Endothelial cell of umbilical vein (primary cell): ENCODE results near the gene RET. TPM values are rescaled to one million over a fixed set of nuclear protein-coding genes. Genes with fewer than 3 reads are reported as not detected.

Experiments
- BruUV-seq: library from RNA; stranded (reverse); fragments of 400-500 nt; replicated peaks from 2 replicates; lab custom pipeline; 2021; lab: Mats Ljungman, UMichigan
- CTCF ChIA-PET: fragments of 300-600, 350-600 bp; sonication (Branson Sonifier 250); formaldehyde crosslinking; loops from one replicate; lab custom pipeline; 2021; ENCODE audit warnings: antibody characterized with exemption, inconsistent platforms; lab: Charles Lee
- POLR2A ChIA-PET: fragments of 300-600, 350-600 bp; sonication (Branson Sonifier 250); formaldehyde crosslinking; loops from one replicate; lab custom pipeline; 2021; ENCODE audit warnings: antibody characterized with exemption, inconsistent platforms; lab: Charles Lee
- DNase-seq: peaks from one replicate; pipeline ENCODE4 v3.0.0-alpha.2; 2011; ENCODE audit warnings: low read depth, low spot score
- FAIRE-seq: peaks from 2 replicates; lab custom pipeline; 2011; peaks lifted over from hg19 to GRCh38; lab: Jason Lieb, UNC
- H2AFZ ChIP-seq: 2 replicates; pipeline ENCODE4 v1.6.0; 2012; ENCODE audit warnings: low read depth, low read length, control low read depth, inconsistent platforms
- H3K27ac ChIP-seq: 2 replicates; pipeline ENCODE4 v1.5.1; 2011; ENCODE audit warnings: low read depth, mild to moderate bottlenecking, control low read depth, low read length, moderate library complexity; ENCODE audit not compliant: insufficient read depth
- H3K27me3 ChIP-seq, 2 experiments: 2 replicates each; pipeline versions ENCODE4 v1.6.0 to v1.6.1; 2011; ENCODE audit warnings: low read length in 2 of 2, mixed read lengths in 1 of 2; ENCODE audit not compliant: control insufficient read depth in 2 of 2, insufficient read depth in 2 of 2
- H3K36me3 ChIP-seq, 2 experiments: 2 replicates in 1 of 2; 3 replicates in 1 of 2; pipeline ENCODE4 v1.5.1; 2011; ENCODE audit warnings: low read length in 2 of 2, mild to moderate bottlenecking in 1 of 2, moderate library complexity in 1 of 2; ENCODE audit not compliant: control insufficient read depth in 2 of 2, insufficient read depth in 2 of 2; ENCODE audit errors: extremely low read depth in 1 of 2
- H3K4me1 ChIP-seq: 3 replicates; pipeline ENCODE4 v1.5.1; 2011; ENCODE audit warnings: mild to moderate bottlenecking, low read length; ENCODE audit not compliant: control insufficient read depth, insufficient read depth; ENCODE audit errors: extremely low read depth
- H3K4me2 ChIP-seq: 2 replicates; pipeline ENCODE4 v1.6.1; 2011; ENCODE audit warnings: low read length, control low read depth, mixed read lengths; ENCODE audit not compliant: insufficient read depth
- H3K4me3 ChIP-seq, 3 experiments: fragments of 200-600 bp in 1 of 3; sonication (generic), shearing (Covaris generic) in 1 of 3; replicated peaks in 1 of 3; 2 replicates each; pipeline ENCODE4 v1.5.1; 2011 to 2016; ENCODE audit warnings: control low read depth in 3 of 3, low read length in 3 of 3, mild to moderate bottlenecking in 2 of 3, inconsistent platforms in 1 of 3, low read depth in 1 of 3, moderate library complexity in 1 of 3; ENCODE audit not compliant: insufficient read depth in 1 of 3
- H3K79me2 ChIP-seq: 2 replicates; pipeline ENCODE4 v1.6.0; 2012; ENCODE audit warnings: low read length, inconsistent platforms; ENCODE audit not compliant: control insufficient read depth, insufficient read depth
- H3K9ac ChIP-seq: replicated peaks from 2 replicates; pipeline ENCODE3; 2011; ENCODE audit warnings: low read length, control low read depth; ENCODE audit not compliant: insufficient read depth; ENCODE audit errors: extremely low read depth
- H3K9me1 ChIP-seq: replicated peaks from 3 replicates; pipeline ENCODE4 v1.6.0; 2011; ENCODE audit warnings: mild to moderate bottlenecking, low read length; ENCODE audit not compliant: control insufficient read depth, insufficient read depth; ENCODE audit errors: extremely low read depth
- H3K9me3 ChIP-seq: replicated peaks from 2 replicates; pipeline ENCODE4 v1.5.1; 2012; ENCODE audit warnings: low read length, inconsistent platforms; ENCODE audit not compliant: control insufficient read depth, insufficient read depth
- H4K20me1 ChIP-seq: replicated peaks from 2 replicates; pipeline ENCODE3; 2011; ENCODE audit warnings: mild to moderate bottlenecking, low read length; ENCODE audit not compliant: control insufficient read depth, insufficient read depth; ENCODE audit errors: extremely low read depth
- CTCF ChIP-seq, 2 donors: IDR thresholded peaks; 1 replicate in 1 of 2; 2 replicates in 1 of 2; pipeline ENCODE4 v1.5.1; 2011; ENCODE audit warnings: low read length in 2 of 2, mild to moderate bottlenecking in 2 of 2, moderate library complexity in 2 of 2, control low read depth in 1 of 2, inconsistent platforms in 1 of 2, low read depth in 1 of 2; ENCODE audit not compliant: insufficient read depth in 1 of 2; ENCODE audit errors: extremely low read depth in 1 of 2
- EZH2 ChIP-seq: IDR thresholded peaks from 2 replicates; pipeline ENCODE4 v1.6.1; 2012; ENCODE audit warnings: borderline replicate concordance, low read depth, mild to moderate bottlenecking, moderate library complexity, low read length, inconsistent platforms; ENCODE audit not compliant: severe bottlenecking
- FOS ChIP-seq: IDR thresholded peaks from 2 replicates; pipeline ENCODE4 v1.6.1; 2011; ENCODE audit warnings: mild to moderate bottlenecking, low read length, moderate library complexity, borderline replicate concordance; ENCODE audit not compliant: insufficient read depth
- GATA2 ChIP-seq: IDR thresholded peaks from 2 replicates; pipeline ENCODE4 v1.7.0; 2011; ENCODE audit warnings: low read depth, mild to moderate bottlenecking, moderate library complexity, mixed read lengths, low read length; ENCODE audit not compliant: insufficient read length, insufficient read depth
- JUN ChIP-seq: IDR thresholded peaks from 2 replicates; pipeline ENCODE4 v1.6.1; 2011; ENCODE audit warnings: borderline replicate concordance, low read depth; ENCODE audit not compliant: insufficient read length, insufficient read depth
- MAX ChIP-seq: IDR thresholded peaks from 2 replicates; pipeline ENCODE4 v1.6.1; 2011; ENCODE audit not compliant: insufficient read depth, insufficient read length
- MYC ChIP-seq: IDR thresholded peaks from one replicate; pipeline ENCODE4 v1.6.1; 2011; ENCODE audit warnings: mild to moderate bottlenecking, low read depth, low read length
- POLR2A ChIP-seq: IDR thresholded peaks from 2 replicates; pipeline ENCODE4 v1.6.1; 2012; ENCODE audit warnings: low read depth, mild to moderate bottlenecking, control low read depth, low read length
- POLR2AphosphoS5 ChIP-seq: IDR thresholded peaks from 2 replicates; pipeline ENCODE4 v1.6.1; 2012; ENCODE audit warnings: low read depth, mild to moderate bottlenecking, control low read depth, low read length, moderate library complexity; ENCODE audit not compliant: insufficient read depth
- dilution Hi-C: fragments of 300-500 bp; cut with MboI; formaldehyde crosslinking; loops from one replicate; pipeline ENCODE4 v1.15.0; 2019; ENCODE audit warnings: low sequenced_read_pairs; ENCODE audit not compliant: extremely low pct_ligation_motif_present
- intact Hi-C: fragments of 100-400 bp; cut with micrococcal nuclease; formaldehyde crosslinking; loops from one replicate; pipeline ENCODE4 v1.10.0; 2022
- polyA plus RNA-seq, 4 experiments: library from polyadenylated mRNA; depleted of rRNA in 3 of 4; stranded (reverse) in 3 of 4; unstranded in 1 of 4; fragments of >200 nt; gene quantifications; 2 replicates each; pipeline versions ENCODE4 v1.2.1 to v1.2.3, GENCODE V29; 2011 to 2012; ENCODE audit warnings: missing spikeins in 1 of 4
- total RNA-seq: library from RNA; stranded (reverse); gene quantifications from 2 replicates; pipeline ENCODE4 v1.2.3, GENCODE V29; 2021

The RET gene
- total and polyA plus RNA-seq, 2 donors (not counting 3 experiments of a cell fraction or from before 2014, with no cell fraction given): 0.04 to 0.22 TPM

- Histone ChIP-seq H3K9me3 (no peaks in the 10 kb centered on the region), H2AFZ (no peak overlapping the region), H4K20me1 (no peaks in the 10 kb centered on the region), H3K79me2 (no peaks in the 10 kb centered on the region), H3K4me3 (no peak overlapping the region), H3K36me3 (no peaks in the 10 kb centered on the region), H3K4me1 (peaks cover 6% of the 10 kb centered on the region), H3K9ac (no peak overlapping the region), H3K27me3 (peaks cover 6 to 10% of the 10 kb centered on the region in 2 experiments), H3K9me1 (no peaks in the 10 kb centered on the region), H3K4me2 (no peak overlapping the region), H3K27ac (no peak overlapping the region)
- ChIA-PET POLR2A (no interaction called here), CTCF (no interaction called here)
- BruUV-seq: no TSS peak
- intact Hi-C loops: no loop called here
- dilution Hi-C loops: no loop called here
- DNase-seq: no peak
- no peak for TF ChIP-seq MYC
- TF ChIP-seq EZH2: no peak
- no peak for TF ChIP-seq JUN
- no peak for TF ChIP-seq FOS
- TF ChIP-seq POLR2A: no peak
- TF ChIP-seq CTCF (IDR thresholded peaks at IDR 0.05; ENCODE audit: extremely low read depth in 1 of 2, insufficient read depth in 1 of 2, low read depth in 1 of 2, low read length in 2 of 2): no peak
- no peak for TF ChIP-seq POLR2AphosphoS5
- TF ChIP-seq MAX: no peak
- TF ChIP-seq GATA2: no peak
- no peak for FAIRE-seq
Measured at GRCh38 chr10:43128331-43128730, 51.5 kb downstream of the RET start.
